Measurements from ENCODE around the gene ZNF112. TPM values are rescaled to one million over a fixed set of nuclear protein-coding genes. Genes with fewer than 3 reads are reported as not detected.

Gene ZNF112
- total RNA-seq, 1 donor from 2014 or later, result 0.11 TPM

GRCh38 chr19:44280916-44281315, 75.6 kb downstream of the ZNF112 start:
- no peak overlapping the region for H3K4me3 ChIP-seq
- no peak for DNase-seq (ENCODE audit: low spot score in 2 of 2)
- H3K27ac ChIP-seq, result no peak overlapping the region
- H3K4me1 ChIP-seq, result no peaks in the 10 kb centered on the region
- TF ChIP-seq CTCF (IDR thresholded peaks at IDR 0.05), result no peak
- intact Hi-C loops (cut with DNase I), result no loop called here
- no peaks in the 10 kb centered on the region for H3K27me3 ChIP-seq
- peaks cover 0 to 15% of the 10 kb centered on the region in 2 donors for H3K36me3 ChIP-seq
- peaks cover 73 to 98% of the 10 kb centered on the region in 2 donors for H3K9me3 ChIP-seq

DNA sequence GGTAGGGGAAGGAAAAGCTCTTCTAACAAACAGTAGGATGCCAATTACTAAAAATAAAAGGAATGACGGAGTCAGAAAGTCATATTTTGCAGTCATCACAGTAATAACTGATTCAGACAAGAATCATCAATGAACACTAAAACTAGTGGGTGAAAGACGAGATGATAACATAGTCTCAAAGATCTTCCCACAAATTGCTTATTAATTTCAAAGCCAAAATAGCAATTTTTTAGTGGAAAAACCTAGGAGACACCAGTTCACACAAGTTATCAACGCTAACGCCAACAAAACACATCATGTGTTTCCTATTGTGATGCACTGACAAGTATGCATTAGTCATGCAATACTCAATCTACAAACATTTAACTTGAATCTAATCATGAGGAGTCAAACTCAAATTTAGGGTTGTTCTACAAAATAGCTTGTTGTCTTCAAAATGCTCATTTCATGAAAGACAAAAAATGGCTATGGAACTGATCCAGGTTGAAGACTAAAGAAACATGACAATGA, 78.2 kb downstream of the ZNF112 start:
- DNase-seq (ENCODE audit: low spot score in 2 of 2), result no peak
- Histone ChIP-seq H3K4me3 (no peak overlapping the region), H3K27me3 (no peaks in the 10 kb centered on the region), H3K4me1 (no peaks in the 10 kb centered on the region), H3K9me3 (peaks cover 72 to 98% of the 10 kb centered on the region in 2 donors), H3K36me3 (peaks cover 13 to 33% of the 10 kb centered on the region in 2 donors), H3K27ac (no peak overlapping the region)
- TF ChIP-seq CTCF (IDR thresholded peaks at IDR 0.05), result no peak
- intact Hi-C loops (cut with DNase I), result no loop called here

DNA sequence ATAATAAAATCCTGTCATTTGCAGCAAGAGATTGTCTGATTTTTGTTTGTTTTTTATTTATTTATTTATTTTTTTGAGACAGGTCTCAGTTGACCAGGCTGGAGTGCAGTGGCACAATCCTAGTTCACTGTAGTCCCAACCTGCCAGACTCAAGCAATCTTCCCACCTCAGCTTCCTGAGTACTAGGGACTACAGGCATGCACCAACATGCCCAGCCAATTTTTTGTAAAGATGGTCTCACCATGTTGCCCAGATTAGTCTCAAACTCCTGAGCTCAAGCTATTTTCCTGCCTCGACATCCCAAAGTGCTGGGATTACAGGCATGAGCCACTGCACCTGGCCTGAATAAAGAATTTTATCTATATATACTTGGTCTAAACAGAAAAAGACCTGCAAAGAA, 79.1 kb downstream of the ZNF112 start:
- peaks cover 65 to 98% of the 10 kb centered on the region in 2 donors for H3K9me3 ChIP-seq
- H3K4me3 ChIP-seq, result no peak overlapping the region
- no peaks in the 10 kb centered on the region for H3K27me3 ChIP-seq
- DNase-seq (ENCODE audit: low spot score in 2 of 2), result no peak
- no peak overlapping the region for H3K27ac ChIP-seq
- no peaks in the 10 kb centered on the region for H3K4me1 ChIP-seq
- TF ChIP-seq CTCF (IDR thresholded peaks at IDR 0.05), result no peak
- intact Hi-C loops (cut with DNase I), result no loop called here
- peaks cover 13 to 29% of the 10 kb centered on the region in 2 donors for H3K36me3 ChIP-seq

Other genes with a start within 250 kb of the ZNF112 start
- 3.3 TPM for gene ZNF225, start 243.3 kb downstream of the ZNF112 start, total RNA-seq
- 7.9 TPM for gene ZNF234, start 215.1 kb downstream of the ZNF112 start, total RNA-seq
- 4.7 TPM for gene ZNF226, start 191.6 kb downstream of the ZNF112 start, total RNA-seq
- gene ZNF227, start 144.1 kb downstream of the ZNF112 start, total RNA-seq, result 7.1 TPM
- not detected for gene ZNF233, start 96.8 kb downstream of the ZNF112 start, total RNA-seq
- 6.6 TPM for gene ZNF235, start 51.7 kb downstream of the ZNF112 start, total RNA-seq
- gene ZNF285, start 44.9 kb upstream of the ZNF112 start, total RNA-seq, result not detected
- gene ZNF229, start 91.8 kb upstream of the ZNF112 start, total RNA-seq, result 2.1 TPM
- gene ZNF180, start 143.8 kb upstream of the ZNF112 start, total RNA-seq, result 10.9 TPM
- gene CEACAM20, start 173.0 kb upstream of the ZNF112 start, total RNA-seq, result not detected

Data from ascending aorta (tissue), 2 donors.